Activated CD8-positive, alpha-beta memory T cell treated with anti-CD3 and anti-CD28 coated beads, Interleukin-2, amount 50 U/mL, for 24 hours (primary cell): Measurements from ENCODE around the gene MFAP3.
A peak's percentile ranks its signal among the peaks of the same experiment; 100 is the strongest.
"Not testable (repeated sequence)": the region's sequence is repeated elsewhere in the genome, so short reads cannot be mapped to it uniquely, and the experiment has no call there.

Experiments used
- DNase-seq: peaks from one replicate; pipeline ENCODE4 v3.0.0-alpha.2; 2020; ENCODE audit errors: extremely low read depth

The MFAP3 gene

DNA sequence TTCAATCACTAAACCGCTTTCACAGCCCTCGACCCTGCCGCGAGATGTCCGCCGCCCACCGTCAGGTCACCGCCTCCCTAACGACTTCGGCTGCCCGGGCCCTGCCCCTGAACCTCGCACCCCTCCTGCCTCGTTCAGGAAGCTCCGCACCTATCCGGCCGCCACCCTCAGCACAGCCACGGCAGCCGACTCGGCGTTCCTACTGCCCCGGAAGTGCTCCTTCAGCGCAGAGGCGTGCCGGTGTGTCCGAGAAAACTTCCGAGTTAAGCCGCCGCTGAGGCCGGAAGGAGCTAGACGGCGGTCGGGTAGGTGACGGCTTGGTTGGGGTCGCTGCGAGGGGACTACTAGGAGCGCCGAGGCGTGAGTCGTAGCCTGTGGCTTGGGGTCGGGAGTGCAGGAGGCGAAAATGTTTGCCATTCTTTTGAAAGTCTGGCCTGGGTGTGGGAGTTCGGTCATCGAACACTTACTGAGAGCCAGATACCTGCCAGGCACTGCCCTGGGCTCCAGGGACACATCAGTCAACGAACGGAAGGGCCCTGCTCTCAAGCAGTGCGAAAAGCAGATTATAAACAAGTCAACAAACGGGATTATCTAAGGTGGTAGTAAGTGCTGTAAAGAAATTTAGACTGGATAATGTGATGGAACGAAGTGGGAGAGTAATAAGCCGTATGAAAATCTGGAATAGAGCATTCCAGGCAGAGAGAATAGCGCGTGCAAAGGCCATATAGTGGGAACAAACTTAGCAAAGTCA is at the start of gene MFAP3, which contains the start of gene FAM114A2:
Gene MFAP3, plus strand, starts transcription at position 261 of the 751 bp plus-strand sequence. CDS start 10,756 bp downstream, outside the sequence.
Gene FAM114A2, minus strand, starts transcription at position 204 of the 751 bp plus-strand sequence. CDS start 3,957 bp downstream, outside the sequence.
- peak; percentile 77 for DNase-seq

- no peak for DNase-seq
Measured at GRCh38 chr5:153991168-153991567, 47.6 kb upstream of the MFAP3 start.

DNA sequence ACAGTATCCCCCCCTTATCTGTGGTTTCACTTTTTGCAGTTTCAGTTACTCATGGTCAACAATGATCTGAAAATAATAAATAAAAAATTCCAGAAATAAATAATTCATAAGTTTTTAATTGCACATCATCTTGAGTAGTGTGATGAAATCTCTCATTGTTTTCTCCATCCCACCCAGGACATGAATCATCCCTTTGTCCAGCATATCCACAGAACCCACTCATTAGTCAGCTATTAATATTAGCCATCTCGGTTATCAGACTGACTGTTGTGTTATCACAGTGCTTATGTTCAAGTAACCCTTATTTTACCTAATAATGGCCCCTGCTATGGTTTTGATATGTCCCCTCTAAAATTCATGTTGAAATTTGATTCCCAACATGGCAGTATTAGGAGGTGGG is 40.8 kb upstream of the MFAP3 start:
- no peak for DNase-seq

GRCh38 chr5:153998768-153999167 is 40.0 kb upstream of the MFAP3 start:
- no peak for DNase-seq

DNA sequence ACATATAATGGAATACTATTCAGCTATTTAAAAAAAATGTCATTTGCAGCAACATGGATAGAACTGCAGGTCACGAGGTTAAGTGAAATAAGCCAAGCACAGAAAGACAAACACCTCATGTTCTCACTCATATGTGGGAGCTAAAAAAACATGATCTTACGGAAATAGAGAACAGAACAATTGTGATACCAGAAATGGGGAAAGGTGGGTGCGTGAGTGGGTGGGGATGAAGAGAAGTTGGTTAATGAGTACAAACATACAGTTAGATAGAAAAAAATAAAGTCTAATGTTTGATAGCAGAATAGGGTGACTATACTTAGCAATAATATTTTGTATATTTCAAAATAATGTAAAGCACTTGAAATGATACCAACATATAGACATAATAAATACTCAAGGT is 38.8 kb upstream of the MFAP3 start:
- DNase-seq, result no peak

DNA sequence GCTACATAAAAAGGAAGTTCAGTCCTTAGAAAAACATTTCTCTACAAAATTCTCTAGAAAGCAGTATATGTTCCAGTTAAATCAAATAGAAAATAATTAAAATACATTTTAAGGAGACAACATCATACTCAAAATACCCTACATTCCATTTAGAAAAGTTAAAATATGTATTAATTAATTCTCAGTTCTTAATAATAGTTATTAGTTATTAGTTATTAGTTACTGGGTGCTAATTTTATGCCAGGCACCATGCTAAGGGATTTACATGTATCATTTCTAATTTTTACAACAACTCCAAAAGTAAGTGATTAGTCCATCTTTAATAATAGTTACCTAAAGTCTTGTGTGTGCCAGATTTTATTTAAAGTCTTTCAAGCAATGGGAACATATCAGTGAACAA is 38.1 kb upstream of the MFAP3 start:
- no peak for DNase-seq

GRCh38 chr5:154002093-154002492 is 36.7 kb upstream of the MFAP3 start:
- DNase-seq, result no peak

- DNase-seq, result no peak
Measured at GRCh38 chr5:154002511-154003020, 36.2 kb upstream of the MFAP3 start.

GRCh38 chr5:154005648-154006047 is 33.1 kb upstream of the MFAP3 start:
- DNase-seq, result no peak

GRCh38 chr5:154010660-154011059 is 28.1 kb upstream of the MFAP3 start:
- no peak for DNase-seq

- no peak for DNase-seq
Measured at GRCh38 chr5:154015071-154015693, 23.6 kb upstream of the MFAP3 start.

GRCh38 chr5:154018919-154019318 is 19.8 kb upstream of the MFAP3 start:
- not testable (repeated sequence) for DNase-seq

DNA sequence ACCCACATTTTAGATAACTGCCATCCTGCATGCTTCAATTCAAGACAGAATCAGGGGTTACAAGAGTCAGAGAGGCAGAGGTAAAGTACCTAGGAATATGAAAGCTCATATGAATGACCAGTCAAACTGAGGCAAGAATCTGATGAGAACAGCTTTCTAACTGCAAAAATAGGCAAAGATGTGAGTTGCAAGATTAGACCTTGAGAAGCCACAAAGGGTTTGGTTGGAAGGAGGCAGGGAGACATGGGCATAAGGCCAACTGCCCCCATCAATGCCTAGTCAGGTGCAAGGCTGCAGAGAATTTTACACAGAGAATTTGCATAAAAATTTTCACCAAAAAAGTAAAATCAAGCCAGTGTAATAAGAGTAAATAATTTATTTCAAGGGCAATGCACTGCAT is 12.8 kb upstream of the MFAP3 start:
- DNase-seq, result no peak

GRCh38 chr5:154031937-154032489 is 6.8 kb upstream of the MFAP3 start:
- no peak for DNase-seq

DNA sequence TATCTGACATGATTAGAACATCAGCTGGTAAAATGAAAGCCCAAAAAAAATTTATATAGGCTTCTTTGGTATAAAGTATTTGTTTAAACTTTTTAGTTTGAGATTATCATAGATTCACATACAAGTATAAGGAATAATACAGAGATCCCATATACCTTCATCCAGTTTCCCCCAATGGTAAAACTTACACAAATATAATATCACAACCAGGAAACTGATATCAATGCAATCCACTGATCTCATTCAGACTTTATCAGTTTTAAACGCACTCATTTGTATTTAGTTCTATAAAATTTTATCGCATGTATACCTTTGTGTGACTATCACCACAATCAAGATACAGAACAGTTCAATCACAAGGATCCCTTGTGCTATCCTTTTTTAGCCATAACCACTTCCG is 3.8 kb upstream of the MFAP3 start:
- no peak for DNase-seq

- no peak for DNase-seq
Measured at GRCh38 chr5:154038261-154038706, 483 bp upstream of the MFAP3 start.

- DNase-seq, result no peak
Measured at GRCh38 chr5:154039458-154039829, 677 bp downstream of the MFAP3 start.

DNA sequence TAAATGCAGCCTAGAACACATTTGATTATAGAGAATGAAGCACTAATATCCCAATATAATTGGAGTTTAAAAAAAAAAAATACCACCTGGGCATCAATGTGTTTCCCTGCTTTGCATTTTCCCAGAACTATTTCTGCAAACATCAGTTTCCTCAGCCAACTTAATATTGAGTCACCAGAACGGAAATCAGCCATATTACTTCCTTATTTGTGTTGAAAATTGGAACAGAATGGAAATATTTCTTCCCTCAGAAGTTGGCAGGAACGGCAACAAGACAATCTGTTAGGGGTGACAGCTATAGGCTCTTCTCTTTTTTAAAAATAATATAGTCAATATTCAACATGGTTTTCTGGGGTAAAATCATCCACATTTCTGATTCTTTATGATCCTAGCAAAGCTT is 4.0 kb downstream of the MFAP3 start:
- DNase-seq, result no peak

DNA sequence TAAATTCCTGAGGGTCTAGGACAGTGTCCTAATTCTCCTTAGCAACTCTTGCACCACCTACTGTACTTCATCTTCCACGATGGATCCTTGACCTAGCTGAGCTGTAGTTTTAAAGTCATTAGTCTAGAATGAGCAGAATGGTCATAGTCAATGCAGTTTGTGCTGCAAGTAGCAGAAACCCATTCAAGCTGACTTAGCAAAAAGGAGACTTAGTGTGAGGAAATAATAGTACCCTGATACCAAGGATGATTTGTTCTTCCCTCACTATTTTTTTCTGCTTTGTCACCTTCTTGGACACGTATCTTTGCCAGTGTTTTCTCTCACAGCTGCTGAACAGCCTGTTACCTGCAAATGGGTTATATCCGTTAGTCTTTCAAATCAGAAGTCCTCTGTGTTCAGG is 5.3 kb downstream of the MFAP3 start:
- DNase-seq, result no peak

GRCh38 chr5:154044581-154044980 is 5.8 kb downstream of the MFAP3 start:
- no peak for DNase-seq

- no peak for DNase-seq
Measured at GRCh38 chr5:154046486-154046885, 7.7 kb downstream of the MFAP3 start.

DNA sequence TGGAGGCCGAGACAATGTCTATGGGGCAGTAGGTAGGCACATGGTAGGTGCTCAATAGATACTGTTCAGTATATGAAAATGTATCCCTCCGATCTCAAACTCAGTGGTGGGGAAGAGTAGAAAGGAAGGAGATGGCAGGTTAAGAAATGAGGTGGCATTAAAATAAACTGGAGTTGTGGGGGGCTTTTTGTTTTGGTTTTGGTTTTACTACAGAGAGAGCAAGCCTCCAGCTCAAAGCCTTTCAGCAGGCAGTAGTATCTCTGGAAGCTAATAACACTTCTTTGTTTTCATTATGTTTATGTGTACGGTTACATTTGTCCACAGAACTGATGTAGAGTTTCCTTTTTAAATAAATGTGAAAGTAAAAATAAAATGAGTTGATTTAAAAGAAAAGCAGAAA is 8.6 kb downstream of the MFAP3 start:
- no peak for DNase-seq

- no peak for DNase-seq
Measured at GRCh38 chr5:154049636-154050035, 10.9 kb downstream of the MFAP3 start.
